ENCODE results near the gene MRFAP1.
A peak's percentile ranks its signal among the peaks of the same experiment; 100 is the strongest.
"Not testable (repeated sequence)": the region's sequence is repeated elsewhere in the genome, so short reads cannot be mapped to it uniquely, and the experiment has no call there.

MRFAP1 gene

GRCh38 chr4:6634746-6635145, 5.7 kb upstream of the MRFAP1 start:
- DNase-seq (ENCODE audit: low read depth) = no peak

GRCh38 chr4:6639137-6639680, 1.3 kb upstream of the MRFAP1 start:
- DNase-seq (ENCODE audit: low read depth) = no peak

- DNase-seq (ENCODE audit: low read depth) = peak; percentile 62
These were observed 882 bp downstream of the MRFAP1 start for GRCh38 chr4:6641164-6641970.

DNA sequence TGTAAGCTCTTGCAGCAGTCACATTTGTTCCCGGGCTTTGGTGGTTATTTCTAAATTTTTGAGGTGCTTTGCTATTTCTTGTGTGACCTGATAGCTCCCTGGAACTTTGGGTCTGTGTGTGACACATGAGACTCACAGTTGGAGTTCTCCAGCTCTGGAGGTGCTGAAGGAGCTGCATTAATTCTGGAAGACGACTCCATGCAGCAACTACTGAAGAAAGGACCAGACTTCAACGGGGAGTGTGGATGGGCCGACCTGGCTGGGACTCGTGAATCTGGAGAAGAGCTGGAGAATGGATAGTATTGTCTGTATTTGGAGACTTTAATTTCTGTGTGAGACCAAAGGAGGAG, 1.5 kb downstream of the MRFAP1 start:
- peak; percentile 38 for DNase-seq (ENCODE audit: low read depth)

- DNase-seq (ENCODE audit: low read depth) = no peak
These were observed 2.8 kb downstream of the MRFAP1 start for GRCh38 chr4:6643141-6643847.

DNA sequence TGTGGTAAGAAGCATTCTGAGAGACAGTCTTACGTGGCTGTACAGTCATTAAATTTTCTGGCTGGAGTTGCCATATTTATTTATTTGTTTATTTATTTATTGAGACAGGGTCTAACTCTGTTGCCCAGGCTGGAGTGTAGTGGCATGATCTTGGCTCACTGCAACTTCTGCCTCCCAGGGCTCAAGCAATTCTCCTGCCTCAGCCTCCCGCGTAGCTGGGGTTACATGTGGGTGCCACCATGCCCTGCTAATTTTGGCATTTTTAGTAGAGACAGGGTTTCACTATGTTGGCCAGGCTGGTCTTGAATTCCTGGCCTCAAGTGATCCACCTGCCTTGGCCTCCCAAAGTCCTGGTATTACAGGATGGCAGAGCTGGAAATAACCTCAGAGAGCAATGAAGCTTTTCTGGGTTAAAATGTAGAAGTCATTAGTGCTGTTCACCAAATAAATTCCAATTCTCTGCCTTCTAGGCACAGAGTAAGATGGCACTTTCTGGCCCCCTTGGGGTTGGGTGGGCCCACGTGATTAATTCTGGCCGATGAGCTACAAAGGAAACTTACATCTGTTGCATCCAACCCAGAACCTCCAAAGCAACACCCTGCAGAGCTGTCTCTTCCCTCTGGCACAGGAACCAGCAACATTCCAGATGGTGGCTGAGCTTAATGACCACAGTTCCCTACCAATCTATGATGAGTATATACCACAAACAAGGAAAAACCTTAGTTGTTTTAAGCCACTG, 4.5 kb downstream of the MRFAP1 start:
- no peak for DNase-seq (ENCODE audit: low read depth)

- DNase-seq (ENCODE audit: low read depth) = no peak
These were observed 6.7 kb downstream of the MRFAP1 start for GRCh38 chr4:6647169-6647568.

- DNase-seq (ENCODE audit: low read depth) = no peak
These were observed 7.2 kb downstream of the MRFAP1 start for GRCh38 chr4:6647582-6648230.

- DNase-seq (ENCODE audit: low read depth) = no peak
These were observed 8.7 kb downstream of the MRFAP1 start for GRCh38 chr4:6649216-6649615.

- not testable (repeated sequence) for DNase-seq (ENCODE audit: low read depth)
These were observed 13.7 kb downstream of the MRFAP1 start for GRCh38 chr4:6654211-6654610.

- DNase-seq (ENCODE audit: low read depth) = not testable (repeated sequence)
These were observed 14.8 kb downstream of the MRFAP1 start for GRCh38 chr4:6655291-6655690.

DNA sequence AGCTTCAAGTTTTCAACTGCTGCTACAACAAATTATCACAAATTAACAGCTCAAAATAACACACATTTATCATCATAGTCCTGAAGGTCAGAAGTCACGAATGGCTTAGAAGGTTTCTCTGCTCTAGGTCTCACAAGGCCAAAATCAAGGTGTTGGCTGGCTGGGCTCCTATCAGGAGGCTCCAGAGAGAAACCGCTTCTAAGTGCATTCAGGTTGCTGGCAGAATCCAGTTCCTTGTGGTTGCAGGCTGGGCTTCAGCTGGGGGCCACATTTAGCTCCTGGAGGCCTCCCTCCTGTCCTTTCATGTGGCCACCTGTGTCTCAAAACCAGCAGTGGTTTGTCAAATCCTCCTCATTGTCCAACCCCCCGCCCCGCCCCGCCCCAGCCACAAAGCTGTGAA, 15.4 kb downstream of the MRFAP1 start:
- no peak for DNase-seq (ENCODE audit: low read depth)

DNA sequence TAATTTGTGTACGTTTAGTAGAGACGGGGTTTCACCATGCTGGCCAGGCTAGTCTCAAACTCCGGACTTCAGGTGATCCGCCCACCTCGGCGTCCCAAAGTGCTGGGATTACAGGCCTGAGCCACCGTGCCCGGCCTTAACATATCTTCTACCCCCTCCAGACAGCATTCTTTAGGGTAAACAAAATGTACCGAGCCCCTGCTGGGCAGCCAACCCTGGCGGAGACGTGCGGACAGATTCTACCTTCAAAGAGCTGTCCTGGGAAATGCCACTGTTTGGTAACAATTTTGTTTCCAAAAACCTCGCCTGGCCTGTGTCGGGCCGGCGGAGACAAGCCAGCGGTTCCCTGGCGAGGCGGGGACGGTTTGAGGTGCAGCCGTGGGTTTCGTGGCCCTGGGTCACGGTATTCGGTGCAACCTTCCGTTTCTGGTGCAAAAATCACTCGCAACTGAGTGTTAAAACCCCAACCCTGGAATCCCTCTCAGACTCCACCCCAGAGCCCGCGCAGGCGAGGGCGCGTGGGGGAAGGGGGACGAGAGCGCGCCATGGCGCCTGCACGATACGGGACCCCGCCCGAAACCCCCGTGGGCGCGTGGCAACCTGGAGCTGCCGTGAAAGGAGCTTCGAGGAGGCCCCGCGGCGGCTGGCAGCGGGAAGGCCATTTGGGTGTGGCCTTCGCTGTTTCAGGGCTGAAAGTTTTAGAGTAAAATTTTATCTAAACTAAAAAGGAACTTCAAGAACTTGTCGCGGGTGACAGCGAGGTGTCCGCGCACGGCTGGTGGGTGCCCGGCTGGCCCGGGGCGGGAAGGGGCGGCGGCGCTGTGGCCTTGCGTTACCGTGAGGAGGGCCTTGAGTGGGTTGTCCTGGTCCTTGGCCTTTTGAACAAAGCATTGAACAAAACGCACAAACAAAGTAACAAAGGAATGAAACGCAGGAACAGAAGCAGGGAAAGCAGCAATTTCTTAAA, 17.0 kb downstream of the MRFAP1 start:
- DNase-seq (ENCODE audit: low read depth) = no peak

DNA sequence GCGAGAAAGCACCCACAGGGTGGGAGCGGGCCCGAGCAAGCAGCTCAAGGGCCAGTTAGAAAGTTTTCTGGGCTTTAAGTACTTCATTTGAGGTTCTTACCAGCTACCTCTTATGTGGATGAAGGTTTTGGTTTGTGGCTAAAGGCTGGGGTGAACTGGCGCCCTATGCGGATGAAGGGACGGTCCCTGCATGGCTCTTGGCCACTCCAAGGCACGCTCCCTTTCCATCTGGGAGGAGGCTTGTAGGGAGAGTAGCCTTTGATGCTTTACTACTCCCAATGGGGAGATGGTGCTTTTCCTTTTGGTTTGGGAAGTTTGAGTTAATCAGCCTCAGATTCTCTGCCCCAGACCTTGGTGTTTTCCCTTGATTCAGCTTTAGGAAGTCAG, 17.7 kb downstream of the MRFAP1 start:
- no peak for DNase-seq (ENCODE audit: low read depth)

- DNase-seq (ENCODE audit: low read depth) = peak; percentile 57
These were observed 18.2 kb downstream of the MRFAP1 start for GRCh38 chr4:6658597-6659075.

GRCh38 chr4:6659897-6660296, 19.4 kb downstream of the MRFAP1 start:
- no peak for DNase-seq (ENCODE audit: low read depth)

DNA sequence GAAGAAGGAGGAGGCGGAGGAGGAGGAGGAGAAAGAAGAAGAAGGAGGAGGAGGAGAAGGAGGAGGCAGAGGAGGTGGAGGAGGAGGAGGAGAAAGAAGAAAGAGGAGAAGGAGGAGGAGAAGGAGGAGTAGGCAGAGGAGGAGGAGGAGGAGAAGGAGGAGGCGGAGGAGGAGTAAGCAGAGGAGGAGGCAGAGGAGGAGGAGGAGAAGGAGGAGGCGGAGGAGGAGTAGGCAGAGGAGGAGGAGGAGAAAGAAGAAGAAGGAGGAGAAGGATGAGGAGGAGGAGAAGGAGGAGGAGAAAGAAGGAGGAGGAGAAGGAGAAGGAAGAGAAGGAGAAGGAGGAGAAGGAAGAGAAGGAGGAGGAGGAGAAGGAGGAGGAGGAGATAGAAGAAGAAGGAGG, 19.9 kb downstream of the MRFAP1 start:
- no peak for DNase-seq (ENCODE audit: low read depth)

- no peak for DNase-seq (ENCODE audit: low read depth)
These were observed 22.1 kb downstream of the MRFAP1 start for GRCh38 chr4:6662591-6662990.

- no peak for DNase-seq (ENCODE audit: low read depth)
These were observed 23.3 kb downstream of the MRFAP1 start for GRCh38 chr4:6663596-6664393.

GRCh38 chr4:6665320-6665654, 24.8 kb downstream of the MRFAP1 start:
- DNase-seq (ENCODE audit: low read depth) = no peak

All from iris pigment epithelial cell (primary cell).